RWPE2 (cell line): Measurements from ENCODE around the gene FUBP3.

ENCODE experiments used
- ATAC-seq: fragments of 200-7000 bp; cut with Tn5 transposase; 3 replicates; pipeline ENCODE4 v1.9.1; 2021; ENCODE audit warnings: low read depth
- DNase-seq: peaks from one replicate; pipeline ENCODE4 v3.0.0-alpha.2; 2020; ENCODE audit warnings: low spot score
- H3K27ac ChIP-seq: fragments of 450-650 bp; 2 replicates; pipeline ENCODE4 v1.5.1; 2017; ENCODE audit warnings: mild to moderate bottlenecking; ENCODE audit not compliant: poor library complexity, severe bottlenecking
- H3K27me3 ChIP-seq: fragments of 250-450 bp; sonication (Bioruptor Pico); 2 replicates; pipeline ENCODE4 v1.5.1; 2021; ENCODE audit warnings: mild to moderate bottlenecking, moderate library complexity; ENCODE audit not compliant: insufficient read depth, poor library complexity, severe bottlenecking
- H3K36me3 ChIP-seq: fragments of 250-450 bp; sonication (Bioruptor Pico); 2 replicates; pipeline ENCODE4 v1.5.1; 2020; ENCODE audit warnings: low read depth, mild to moderate bottlenecking, moderate library complexity
- H3K4me1 ChIP-seq: fragments of 250-450 bp; sonication (Bioruptor Pico); 2 replicates; pipeline ENCODE4 v1.5.1; 2021; ENCODE audit warnings: mild to moderate bottlenecking, moderate library complexity; ENCODE audit not compliant: insufficient read depth, poor library complexity, severe bottlenecking
- H3K4me3 ChIP-seq: fragments of 250-450 bp; sonication (Bioruptor Pico); 2 replicates; pipeline ENCODE4 v1.5.1; 2021; ENCODE audit warnings: mild to moderate bottlenecking, moderate library complexity; ENCODE audit not compliant: severe bottlenecking
- H3K9me3 ChIP-seq: fragments of 250-450 bp; sonication (Bioruptor Pico); 2 replicates; pipeline ENCODE4 v1.5.1; 2021; ENCODE audit warnings: mild to moderate bottlenecking, moderate library complexity; ENCODE audit not compliant: severe bottlenecking
- CTCF ChIP-seq: fragments of 450-650 bp; IDR thresholded peaks from one replicate; pipeline ENCODE4 v1.5.1; 2017; ENCODE audit warnings: mild to moderate bottlenecking, moderate library complexity; ENCODE audit not compliant: poor library complexity, severe bottlenecking

FUBP3 gene

GRCh38 chr9:130598188-130598587 is 18.8 kb downstream of the FUBP3 start:
- DNase-seq (no peak), ATAC-seq (no peak)
- no peak overlapping the region for H3K27ac ChIP-seq
- no peaks in the 10 kb centered on the region for H3K9me3 ChIP-seq
- H3K4me3 ChIP-seq = no peak overlapping the region
- H3K36me3 ChIP-seq = peaks cover 69% of the 10 kb centered on the region
- no peak for TF ChIP-seq CTCF
- H3K4me1 ChIP-seq = no peaks in the 10 kb centered on the region
- no peaks in the 10 kb centered on the region for H3K27me3 ChIP-seq

DNA sequence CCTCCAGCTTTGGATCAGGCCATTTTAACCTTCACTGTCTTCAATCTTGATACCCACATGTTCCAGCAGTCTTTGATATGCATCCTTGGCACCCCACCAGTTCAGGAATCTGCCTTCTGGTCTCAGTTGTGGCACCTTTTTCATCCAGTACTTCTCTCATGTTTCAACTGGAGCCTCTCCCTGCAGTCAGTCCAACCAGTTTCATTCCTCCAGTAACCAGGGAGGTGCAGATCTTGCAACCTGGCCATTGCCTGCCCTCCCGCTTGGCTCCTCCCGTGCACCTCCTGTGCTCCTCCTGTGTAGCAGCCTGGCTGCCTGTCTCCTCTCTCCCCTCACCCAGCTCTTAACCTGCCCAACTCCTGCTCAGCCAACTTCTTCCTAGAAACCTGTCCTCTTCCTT is 20.2 kb downstream of the FUBP3 start:
- H3K9me3 ChIP-seq = no peaks in the 10 kb centered on the region
- H3K4me3 ChIP-seq = no peak overlapping the region
- H3K27ac ChIP-seq = no peak overlapping the region
- no peaks in the 10 kb centered on the region for H3K4me1 ChIP-seq
- H3K27me3 ChIP-seq = no peaks in the 10 kb centered on the region
- ATAC-seq = no peak
- no peak for DNase-seq
- H3K36me3 ChIP-seq = peaks cover 57% of the 10 kb centered on the region
- no peak for TF ChIP-seq CTCF

DNA sequence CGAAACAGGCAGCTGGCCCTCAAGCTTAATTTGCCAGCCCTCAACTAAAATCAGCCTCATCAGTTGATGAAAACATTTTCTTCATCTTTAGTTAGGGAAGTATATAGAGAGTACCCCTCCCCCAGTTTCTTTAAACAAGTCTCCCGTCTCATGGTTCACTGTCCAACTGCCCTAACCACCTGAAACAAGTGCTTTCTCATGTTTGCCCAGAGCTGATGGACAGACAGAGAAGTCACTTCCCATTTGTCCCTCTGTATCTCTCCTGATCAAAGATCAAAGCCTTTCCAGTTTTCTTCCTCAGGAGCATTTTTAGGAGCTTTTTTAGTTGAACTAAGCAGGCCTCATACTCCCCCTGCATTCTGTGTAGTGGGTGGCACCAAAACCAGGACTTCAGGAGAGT is 21.7 kb downstream of the FUBP3 start:
- ATAC-seq = no peak
- no peak for TF ChIP-seq CTCF
- Histone ChIP-seq H3K36me3 (peaks cover 47% of the 10 kb centered on the region), H3K4me1 (no peaks in the 10 kb centered on the region), H3K27ac (no peak overlapping the region), H3K4me3 (no peak overlapping the region), H3K27me3 (no peaks in the 10 kb centered on the region), H3K9me3 (no peaks in the 10 kb centered on the region)
- DNase-seq = no peak

GRCh38 chr9:130604295-130604694 is 24.9 kb downstream of the FUBP3 start:
- no peaks in the 10 kb centered on the region for H3K27me3 ChIP-seq
- H3K36me3 ChIP-seq = peaks cover 26% of the 10 kb centered on the region
- ATAC-seq (no peak), DNase-seq (no peak)
- no peaks in the 10 kb centered on the region for H3K9me3 ChIP-seq
- no peak for TF ChIP-seq CTCF
- H3K27ac ChIP-seq = no peak overlapping the region
- no peaks in the 10 kb centered on the region for H3K4me1 ChIP-seq
- H3K4me3 ChIP-seq = no peak overlapping the region

- Histone ChIP-seq H3K27me3 (no peaks in the 10 kb centered on the region), H3K27ac (no peak overlapping the region), H3K36me3 (peaks cover 25% of the 10 kb centered on the region), H3K4me1 (no peaks in the 10 kb centered on the region), H3K4me3 (no peak overlapping the region), H3K9me3 (no peaks in the 10 kb centered on the region)
- no peak for TF ChIP-seq CTCF
- ATAC-seq = peak; percentile 61; the same call in 2 of the 3 replicates
- no peak for DNase-seq
Observed at GRCh38 chr9:130606887-130607600, 27.7 kb downstream of the FUBP3 start.
